CD4-positive, alpha-beta T cell treated with Interleukin-15 for 4 hours (primary cell): ENCODE measurements around the gene CEP85.
A peak's percentile ranks its signal among the peaks of the same experiment; 100 is the strongest.

Experiments
- DNase-seq: peaks from one replicate; pipeline ENCODE4 v3.0.0-alpha.2; 2020; ENCODE audit warnings: low spot score

CEP85 gene

DNA sequence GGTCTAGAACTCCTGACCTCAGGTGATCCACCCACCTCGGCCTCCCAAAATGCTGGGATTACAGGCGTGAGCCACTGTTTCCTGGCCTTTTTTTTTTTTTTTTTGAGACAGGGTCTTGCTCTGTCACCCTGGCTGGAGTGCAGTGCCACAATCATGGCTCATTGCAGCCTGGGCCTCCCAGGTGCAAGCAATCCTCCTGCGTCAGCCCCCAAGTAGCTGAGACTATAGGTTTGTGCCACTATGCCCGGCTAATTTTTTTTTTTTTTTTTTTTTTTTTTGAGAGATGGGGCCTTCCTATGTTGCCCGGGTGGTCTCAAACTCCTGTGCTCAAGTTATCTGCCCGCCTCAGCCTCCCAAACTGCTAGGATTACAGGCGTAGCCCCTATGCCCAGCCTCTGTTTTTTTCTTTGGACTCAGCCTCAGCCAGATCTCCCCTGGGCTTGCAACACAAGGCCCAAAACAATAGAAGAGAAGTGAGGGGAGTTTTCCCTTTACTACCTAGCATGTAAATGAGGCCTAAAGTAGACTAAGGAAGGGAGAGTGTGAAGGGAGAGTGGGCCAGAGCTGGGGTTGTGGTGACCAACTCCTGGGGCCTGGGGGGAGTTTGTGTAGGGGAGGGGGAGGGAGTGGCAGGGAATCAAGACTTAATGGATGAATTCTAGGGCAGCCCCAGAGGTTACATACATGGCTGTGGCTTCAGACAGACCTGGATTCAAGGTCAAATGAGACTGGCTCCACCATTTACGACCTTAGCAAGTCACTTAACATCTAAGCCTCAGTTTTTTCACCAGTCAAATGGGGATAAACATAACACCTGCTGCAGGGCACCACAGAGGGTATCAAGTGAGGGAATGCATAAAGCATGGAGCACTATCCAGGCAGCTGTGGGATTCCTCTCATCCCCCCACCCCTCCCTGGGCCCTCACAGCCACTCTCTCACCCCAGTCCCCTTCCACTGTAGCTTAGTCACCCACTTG lies 82.2 kb downstream of the CEP85 start:
- DNase-seq, result no peak

DNA sequence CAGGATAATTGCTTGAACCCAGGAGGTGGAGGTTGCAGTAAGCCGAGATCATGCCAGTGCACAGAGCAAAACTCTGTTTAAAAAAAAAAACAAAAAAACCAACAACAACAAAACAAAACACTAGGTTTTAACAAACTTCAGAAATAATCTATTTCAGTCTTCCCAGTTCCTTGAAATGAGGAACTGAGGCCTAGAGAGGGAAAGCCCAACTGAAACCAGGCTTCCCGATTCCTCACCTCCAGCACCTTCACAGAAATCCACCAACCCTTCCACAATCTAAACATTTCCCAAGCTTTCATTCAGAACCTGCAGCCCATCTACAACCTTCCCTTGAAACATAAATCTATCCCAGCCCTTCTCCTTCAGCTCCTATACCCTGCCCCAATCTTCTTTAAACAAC lies 83.1 kb downstream of the CEP85 start:
- DNase-seq, result no peak

GRCh38 chr1:26317612-26318337 lies 83.8 kb downstream of the CEP85 start, which contains the start of gene CD52:
CD52 (plus strand) TSS chr1:26317958; CDS start chr1:26318018, 60 bp downstream.
- DNase-seq, result peak; percentile 85

- DNase-seq, result peak; percentile 31
These were observed 84.5 kb downstream of the CEP85 start for GRCh38 chr1:26318338-26319064.

GRCh38 chr1:26320896-26321295 lies 86.9 kb downstream of the CEP85 start:
- DNase-seq, result no peak

DNA sequence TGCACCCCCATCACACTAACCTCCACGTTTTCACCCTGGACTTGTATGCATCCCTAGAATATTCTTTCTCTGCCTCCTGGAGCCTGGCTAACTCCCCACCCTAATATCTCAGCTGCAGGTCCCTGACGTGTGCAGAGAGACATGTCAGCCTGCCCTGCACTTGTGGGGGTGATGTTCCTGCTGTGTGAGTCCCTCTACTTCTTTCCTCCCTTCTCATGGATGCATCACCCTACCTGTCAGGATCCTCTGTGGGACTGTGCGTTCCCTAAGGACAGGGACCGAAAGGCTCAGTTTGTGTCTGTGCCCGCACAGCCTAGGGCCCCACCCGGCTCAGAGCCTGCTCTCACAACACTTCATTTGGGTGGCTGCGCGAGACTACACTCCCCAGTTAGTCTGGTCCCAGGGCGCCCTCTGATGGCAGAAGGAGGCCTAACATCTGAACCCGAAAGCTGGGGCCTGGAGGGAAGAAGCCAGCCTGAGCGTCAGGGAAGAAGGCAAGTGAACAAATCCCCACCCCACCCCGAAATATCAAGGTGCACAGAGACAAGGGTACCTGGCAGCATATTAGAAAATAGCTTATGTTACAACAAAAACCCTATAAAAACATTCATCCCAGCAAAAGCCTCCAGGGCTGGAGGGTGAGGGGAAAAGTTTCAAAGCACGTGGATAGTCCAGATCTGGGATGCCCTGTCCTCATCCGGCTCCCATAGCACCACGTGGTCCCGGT lies 87.5 kb downstream of the CEP85 start:
- DNase-seq, result peak; percentile 95

DNA sequence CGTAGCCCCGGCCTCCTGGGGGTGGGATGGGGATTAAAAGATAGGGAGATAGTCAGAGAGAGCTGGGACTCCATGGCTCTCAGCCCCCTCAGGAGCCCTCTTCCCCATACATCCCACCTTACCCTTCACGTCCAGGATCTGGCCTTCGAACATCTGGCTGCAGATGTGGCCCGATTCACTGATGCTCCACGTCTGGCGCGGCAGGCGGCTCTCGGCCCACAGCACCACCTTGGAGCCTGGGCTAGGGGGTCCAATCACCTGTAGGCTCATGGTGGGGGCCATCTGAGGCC lies 88.0 kb downstream of the CEP85 start:
- no peak for DNase-seq

GRCh38 chr1:26323382-26323781 lies 89.4 kb downstream of the CEP85 start:
- DNase-seq, result no peak

GRCh38 chr1:26324550-26324949 lies 90.5 kb downstream of the CEP85 start:
- DNase-seq, result no peak

GRCh38 chr1:26327956-26328362 lies 94.0 kb downstream of the CEP85 start:
- no peak for DNase-seq
